ENCODE results near the gene EIF2S1. TPM values are rescaled to one million over a fixed set of nuclear protein-coding genes. Genes with fewer than 3 reads are reported as not detected.
A peak's percentile ranks its signal among the peaks of the same experiment; 100 is the strongest.
"Not testable (repeated sequence)": the region's sequence is repeated elsewhere in the genome, so short reads cannot be mapped to it uniquely, and the experiment has no call there.

EIF2S1 gene
- 100 to 1,000 TPM in 4 of 8 experiments, 10 to 100 TPM in 4; 81.3 to 176 (median 105) TPM for total RNA-seq

GRCh38 chr14:67359775-67360469 lies at the start of gene EIF2S1, which contains the start of gene ATP6V1D:
Gene EIF2S1 (plus strand): TSS chr14:67360328. CDS start chr14:67364768, 4,440 bp downstream.
Gene ATP6V1D (minus strand): TSS chr14:67359804. CDS start chr14:67359698, 106 bp downstream.
- peak; percentile 82 to 96 (median 93) for ATAC-seq (replicated peaks in 6 of 8)
- in situ Hi-C loops (cut with MboI; ENCODE audit: low pct_unique_long_range_greater_than_20kb in 2 of 9, low sequenced_read_pairs in 9 of 9, unreplicated experiment in 9 of 9) = no loop called here
- Histone ChIP-seq H3K27ac (peak within 1 kb of the TSS; percentile 93 to 99), H3K4me1 (replicated peaks in 1 of 2) (peaks cover 18 to 26% of the 10 kb centered on the region in 2 donors), H3K4me3 (peak within 1 kb of the TSS; percentile 42 to 81 (median 56))
- WGBS, 10 experiments = 0 to 4% (median 2%) methylated on average over 1 to 30 of the region's 47 CpGs; no CpG with 5 or more reads in 2 of the 10 experiments

GRCh38 chr14:67311868-67312267 lies 48.3 kb upstream of the EIF2S1 start:
- H3K27ac ChIP-seq = no peak overlapping the region
- H3K4me1 ChIP-seq (replicated peaks in 1 of 2) = no peaks in the 10 kb centered on the region
- no peak for ATAC-seq (replicated peaks in 6 of 8)
- in situ Hi-C loops (cut with MboI; ENCODE audit: low pct_unique_long_range_greater_than_20kb in 2 of 9, low sequenced_read_pairs in 9 of 9, unreplicated experiment in 9 of 9) = loop anchor here in 1 of 9 experiments (25.0 kb wide), 1 partner anchor 150 kb away; no protein-coding TSS in a partner anchor
- no peak overlapping the region for H3K4me3 ChIP-seq
- 84 to 100% (median 100%) methylated on average over 1 to 2 of the region's 2 CpGs; no CpG with 5 or more reads in 1 of the 10 experiments for WGBS, 10 experiments

GRCh38 chr14:67313153-67313552 lies 47.0 kb upstream of the EIF2S1 start:
- 100% methylated on average over 1 of the region's 1 CpG; no CpG with 5 or more reads in 7 of the 10 experiments for WGBS, 10 experiments
- H3K4me1 ChIP-seq (replicated peaks in 1 of 2) = no peaks in the 10 kb centered on the region
- H3K4me3 ChIP-seq = no peak overlapping the region
- in situ Hi-C loops (cut with MboI; ENCODE audit: low pct_unique_long_range_greater_than_20kb in 2 of 9, low sequenced_read_pairs in 9 of 9, unreplicated experiment in 9 of 9) = loop anchor here in 1 of 9 experiments (25.0 kb wide), 1 partner anchor 151 kb away; no protein-coding TSS in a partner anchor
- no peak for ATAC-seq (replicated peaks in 6 of 8)
- H3K27ac ChIP-seq = no peak overlapping the region

DNA sequence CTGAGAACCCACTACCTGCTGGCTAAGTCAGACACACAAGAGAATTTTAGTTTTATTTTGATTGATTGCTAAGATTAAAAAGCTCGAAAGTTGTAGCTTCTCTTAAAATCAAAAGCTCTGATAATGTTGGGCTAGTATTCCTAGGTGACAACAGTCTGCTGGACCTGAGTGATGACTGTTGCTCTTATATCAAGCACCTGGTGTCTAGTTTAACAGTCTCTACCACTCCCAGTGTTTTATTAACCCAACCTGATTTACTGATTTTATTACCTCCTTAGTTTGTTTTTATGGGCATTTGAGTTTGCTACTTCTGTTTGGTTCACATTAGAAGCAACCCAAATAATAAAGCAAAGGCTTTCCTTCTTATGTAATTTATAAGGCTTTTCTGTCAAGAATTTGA lies 42.3 kb upstream of the EIF2S1 start:
- Histone ChIP-seq H3K27ac (no peak overlapping the region), H3K4me1 (replicated peaks in 1 of 2) (no peaks in the 10 kb centered on the region), H3K4me3 (no peak overlapping the region)
- ATAC-seq (replicated peaks in 6 of 8) = no peak
- 80 to 100% (median 100%) methylated on average over 1 of the region's 1 CpG; no CpG with 5 or more reads in 1 of the 10 experiments for WGBS, 10 experiments
- in situ Hi-C loops (cut with MboI; ENCODE audit: low pct_unique_long_range_greater_than_20kb in 2 of 9, low sequenced_read_pairs in 9 of 9, unreplicated experiment in 9 of 9) = loop anchor here in 1 of 9 experiments (25.0 kb wide), 1 partner anchor 156 kb away; no protein-coding TSS in a partner anchor

- in situ Hi-C loops (cut with MboI; ENCODE audit: low pct_unique_long_range_greater_than_20kb in 2 of 9, low sequenced_read_pairs in 9 of 9, unreplicated experiment in 9 of 9) = loop anchor here in 1 of 9 experiments (25.0 kb wide), 1 partner anchor 157 kb away; no protein-coding TSS in a partner anchor
- H3K27ac ChIP-seq = no peak overlapping the region
- H3K4me3 ChIP-seq = no peak overlapping the region
- peak in 1 of 8 experiments; percentile 75 for ATAC-seq (replicated peaks in 6 of 8)
- H3K4me1 ChIP-seq (replicated peaks in 1 of 2) = no peaks in the 10 kb centered on the region
Observed at GRCh38 chr14:67319142-67319541, 41.0 kb upstream of the EIF2S1 start.

- ATAC-seq (replicated peaks in 6 of 8); H3K4me1 ChIP-seq (replicated peaks in 1 of 2); H3K27ac ChIP-seq; in situ Hi-C loops (cut with MboI; ENCODE audit: low pct_unique_long_range_greater_than_20kb in 2 of 9, low sequenced_read_pairs in 9 of 9, unreplicated experiment in 9 of 9); H3K4me3 ChIP-seq: not testable (repeated sequence)
- 93 to 100% (median 100%) methylated on average over 3 of the region's 4 CpGs; no CpG with 5 or more reads in 7 of the 10 experiments for WGBS, 10 experiments
Observed at GRCh38 chr14:67329666-67330065, 30.5 kb upstream of the EIF2S1 start.

- peak in 3 of 8 experiments; percentile 82 to 99 (median 91) for ATAC-seq (replicated peaks in 6 of 8)
- in situ Hi-C loops (cut with MboI; ENCODE audit: low pct_unique_long_range_greater_than_20kb in 2 of 9, low sequenced_read_pairs in 9 of 9, unreplicated experiment in 9 of 9) = no loop called here
- no peak overlapping the region for H3K4me3 ChIP-seq
- WGBS, 10 experiments = 62 to 100% (median 96%) methylated on average over 1 to 5 of the region's 5 CpGs; no CpG with 5 or more reads in 1 of the 10 experiments
- H3K27ac ChIP-seq = no peak overlapping the region
- H3K4me1 ChIP-seq (replicated peaks in 1 of 2) = no peaks in the 10 kb centered on the region
Observed at GRCh38 chr14:67331368-67332125, 28.6 kb upstream of the EIF2S1 start.

DNA sequence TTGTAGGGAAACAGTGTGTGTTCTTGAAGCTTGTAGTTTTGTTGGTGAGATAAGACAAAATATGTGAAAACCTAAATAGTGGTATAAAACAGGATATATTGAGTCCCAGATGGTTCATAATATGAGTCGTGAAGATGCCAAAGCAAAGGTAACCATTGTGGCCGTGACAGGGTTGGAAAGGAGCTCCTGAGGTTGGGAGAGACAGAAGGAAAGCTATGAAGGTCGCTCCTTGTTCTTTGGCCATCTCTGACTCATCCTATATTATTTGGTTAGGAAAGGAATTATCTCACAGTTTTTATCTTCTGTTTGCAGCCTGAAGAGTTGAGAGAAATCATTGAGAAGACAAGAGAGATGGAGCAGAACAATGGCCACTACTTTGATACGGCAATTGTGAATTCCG lies 27.7 kb upstream of the EIF2S1 start:
- WGBS, 10 experiments = 80 to 100% (median 96%) methylated on average over 2 to 5 of the region's 5 CpGs; no CpG with 5 or more reads in 1 of the 10 experiments
- no peak for ATAC-seq (replicated peaks in 6 of 8)
- Histone ChIP-seq H3K4me3 (no peak overlapping the region), H3K27ac (no peak overlapping the region), H3K4me1 (replicated peaks in 1 of 2) (no peaks in the 10 kb centered on the region)
- in situ Hi-C loops (cut with MboI; ENCODE audit: low pct_unique_long_range_greater_than_20kb in 2 of 9, low sequenced_read_pairs in 9 of 9, unreplicated experiment in 9 of 9) = no loop called here

DNA sequence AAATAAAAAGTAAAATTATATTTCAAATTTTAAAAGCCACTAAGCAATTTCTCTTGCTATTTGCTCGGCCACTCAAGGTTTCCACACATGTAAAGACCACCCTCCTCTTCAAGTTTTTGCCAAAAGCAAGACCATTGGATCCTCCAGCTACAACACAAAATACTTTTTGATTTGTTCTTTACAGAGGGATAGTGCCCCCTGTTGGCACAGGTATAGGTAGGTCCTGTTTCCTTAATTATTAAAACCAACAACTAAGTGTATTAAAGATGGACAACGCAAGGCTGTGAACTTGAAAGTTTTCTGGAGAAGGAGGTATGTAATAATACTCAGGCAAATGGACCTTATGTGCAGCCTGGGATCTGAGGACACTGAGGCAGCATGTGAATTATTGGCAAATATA lies 24.3 kb upstream of the EIF2S1 start:
- in situ Hi-C loops (cut with MboI; ENCODE audit: low pct_unique_long_range_greater_than_20kb in 2 of 9, low sequenced_read_pairs in 9 of 9, unreplicated experiment in 9 of 9) = no loop called here
- WGBS, 10 experiments = 72 to 100% (median 96%) methylated on average over 1 to 2 of the region's 2 CpGs; no CpG with 5 or more reads in 1 of the 10 experiments
- no peak overlapping the region for H3K27ac ChIP-seq
- no peak for ATAC-seq (replicated peaks in 6 of 8)
- H3K4me3 ChIP-seq = no peak overlapping the region
- no peaks in the 10 kb centered on the region for H3K4me1 ChIP-seq (replicated peaks in 1 of 2)

DNA sequence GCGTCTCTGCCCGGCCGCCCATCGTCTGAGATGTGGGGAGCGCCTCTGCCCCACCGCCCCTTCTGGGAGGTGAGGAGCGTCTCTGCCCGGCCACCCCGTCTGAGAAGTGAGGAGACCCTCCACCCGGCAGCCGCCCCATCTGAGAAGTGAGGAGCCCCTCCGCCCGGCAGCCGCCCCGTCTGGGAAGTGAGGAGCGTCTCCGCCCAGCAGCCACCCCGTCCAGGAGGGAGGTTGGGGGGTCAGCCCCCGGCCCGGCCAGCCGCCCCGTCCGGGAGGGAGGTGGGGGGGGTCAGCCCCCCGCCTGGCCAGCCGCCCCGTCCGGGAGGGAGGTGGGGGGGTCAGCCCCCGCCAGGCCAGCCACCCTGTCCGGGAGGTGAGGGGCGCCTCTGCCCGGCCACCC lies 18.9 kb upstream of the EIF2S1 start:
- H3K4me1 ChIP-seq (replicated peaks in 1 of 2); ATAC-seq (replicated peaks in 6 of 8); in situ Hi-C loops (cut with MboI; ENCODE audit: low pct_unique_long_range_greater_than_20kb in 2 of 9, low sequenced_read_pairs in 9 of 9, unreplicated experiment in 9 of 9); H3K27ac ChIP-seq; H3K4me3 ChIP-seq: not testable (repeated sequence)
- no CpG with 5 or more reads among the region's 31 CpGs for WGBS, 10 experiments

DNA sequence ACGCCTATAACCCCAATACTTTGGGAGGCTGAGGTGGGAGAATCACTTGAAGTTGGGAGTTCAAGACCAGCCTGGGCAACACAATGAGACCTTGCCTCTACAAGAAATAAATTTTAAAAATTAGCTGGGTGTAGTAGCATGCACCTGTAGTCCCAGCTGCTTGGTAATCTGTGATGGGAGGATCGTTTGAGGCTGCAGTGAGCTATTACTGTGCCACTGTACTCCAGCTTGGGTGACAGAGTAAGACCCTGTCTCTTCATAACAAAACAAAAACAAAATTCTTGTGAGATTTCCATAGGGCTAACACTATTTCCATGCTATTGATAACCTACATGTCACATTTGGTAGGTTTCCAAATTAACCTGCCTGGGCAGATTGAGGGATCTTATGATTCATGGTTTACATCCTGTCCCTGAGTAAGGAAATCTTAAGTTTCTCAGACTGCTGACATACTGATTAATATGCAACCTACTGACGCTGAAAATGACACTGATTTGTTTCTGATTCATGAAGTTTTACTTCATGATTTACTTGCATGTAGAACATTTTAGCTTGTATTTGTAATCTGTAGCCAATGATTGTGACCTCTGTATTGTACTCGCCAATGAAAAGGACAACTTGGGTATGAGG lies 16.4 kb upstream of the EIF2S1 start:
- Histone ChIP-seq H3K4me1 (replicated peaks in 1 of 2) (no peaks in the 10 kb centered on the region), H3K27ac (no peak overlapping the region), H3K4me3 (no peak overlapping the region)
- in situ Hi-C loops (cut with MboI; ENCODE audit: low pct_unique_long_range_greater_than_20kb in 2 of 9, low sequenced_read_pairs in 9 of 9, unreplicated experiment in 9 of 9) = no loop called here
- ATAC-seq (replicated peaks in 6 of 8) = no peak
- 58 to 100% (median 93%) methylated on average over 1 to 3 of the region's 4 CpGs; no CpG with 5 or more reads in 1 of the 10 experiments for WGBS, 10 experiments

- H3K4me1 ChIP-seq (replicated peaks in 1 of 2) = no peaks in the 10 kb centered on the region
- in situ Hi-C loops (cut with MboI; ENCODE audit: low pct_unique_long_range_greater_than_20kb in 2 of 9, low sequenced_read_pairs in 9 of 9, unreplicated experiment in 9 of 9) = no loop called here
- H3K4me3 ChIP-seq = no peak overlapping the region
- no peak overlapping the region for H3K27ac ChIP-seq
- no peak for ATAC-seq (replicated peaks in 6 of 8)
Observed at GRCh38 chr14:67345583-67345982, 14.5 kb upstream of the EIF2S1 start.

- H3K4me3 ChIP-seq = no peak overlapping the region
- no peak overlapping the region for H3K27ac ChIP-seq
- in situ Hi-C loops (cut with MboI; ENCODE audit: low pct_unique_long_range_greater_than_20kb in 2 of 9, low sequenced_read_pairs in 9 of 9, unreplicated experiment in 9 of 9) = no loop called here
- H3K4me1 ChIP-seq (replicated peaks in 1 of 2) = peaks cover 0 to 6% of the 10 kb centered on the region in 2 donors
- 70 to 100% (median 94%) methylated on average over 3 to 5 of the region's 5 CpGs for WGBS, 10 experiments
- ATAC-seq (replicated peaks in 6 of 8) = no peak
Observed at GRCh38 chr14:67352055-67352454, 8.1 kb upstream of the EIF2S1 start.
